Adrenal gland (tissue), 5 donors: Measurements from ENCODE around the gene DNTT.

Source experiments
- POLR2A ChIP-seq, 2 donors: fragments of 450-650 bp; IDR thresholded peaks; one replicate each; pipeline ENCODE4 v1.6.1; 2017; ENCODE audit warnings: antibody characterized with exemption in 2 of 2, mild to moderate bottlenecking in 2 of 2, moderate library complexity in 1 of 2
- TF ChIP-seq, protein P1 (sequence below), 6 experiments: fragments of 450-650 bp in 4 of 6; fragments of 200-600 bp in 2 of 6; sonication (generic) in 1 of 6; IDR thresholded peaks; 1 replicate in 5 of 6; 2 replicates in 1 of 6; pipeline versions ENCODE4 v1.5.1 to v1.8.0; 2016 to 2021; ENCODE audit warnings: antibody characterized with exemption in 6 of 6, mild to moderate bottlenecking in 2 of 6, moderate library complexity in 1 of 6
- donor health status: DM: no; HTN: no; CAD: no.

DNA sequence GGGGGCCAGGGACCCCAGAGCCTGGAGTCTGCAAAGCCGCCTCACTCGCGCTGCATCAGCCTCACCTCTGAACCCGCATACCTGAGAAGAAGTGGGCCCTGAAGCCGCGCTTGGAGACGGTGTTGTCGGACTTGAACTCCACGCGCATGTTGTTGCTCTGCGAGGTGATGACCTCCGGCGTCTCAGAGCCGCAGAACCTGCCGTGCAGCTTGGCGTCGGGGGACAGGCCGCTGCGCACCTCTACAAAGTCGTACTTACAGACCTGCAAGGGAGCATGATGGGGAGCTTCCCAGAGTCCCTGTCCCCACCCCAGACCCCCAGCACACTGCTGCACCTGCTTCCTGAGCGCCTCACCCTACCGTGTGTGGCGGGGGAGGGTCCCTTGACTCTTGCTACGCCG lies 80.3 kb downstream of the DNTT start:
- TF ChIP-seq, protein P1, sequence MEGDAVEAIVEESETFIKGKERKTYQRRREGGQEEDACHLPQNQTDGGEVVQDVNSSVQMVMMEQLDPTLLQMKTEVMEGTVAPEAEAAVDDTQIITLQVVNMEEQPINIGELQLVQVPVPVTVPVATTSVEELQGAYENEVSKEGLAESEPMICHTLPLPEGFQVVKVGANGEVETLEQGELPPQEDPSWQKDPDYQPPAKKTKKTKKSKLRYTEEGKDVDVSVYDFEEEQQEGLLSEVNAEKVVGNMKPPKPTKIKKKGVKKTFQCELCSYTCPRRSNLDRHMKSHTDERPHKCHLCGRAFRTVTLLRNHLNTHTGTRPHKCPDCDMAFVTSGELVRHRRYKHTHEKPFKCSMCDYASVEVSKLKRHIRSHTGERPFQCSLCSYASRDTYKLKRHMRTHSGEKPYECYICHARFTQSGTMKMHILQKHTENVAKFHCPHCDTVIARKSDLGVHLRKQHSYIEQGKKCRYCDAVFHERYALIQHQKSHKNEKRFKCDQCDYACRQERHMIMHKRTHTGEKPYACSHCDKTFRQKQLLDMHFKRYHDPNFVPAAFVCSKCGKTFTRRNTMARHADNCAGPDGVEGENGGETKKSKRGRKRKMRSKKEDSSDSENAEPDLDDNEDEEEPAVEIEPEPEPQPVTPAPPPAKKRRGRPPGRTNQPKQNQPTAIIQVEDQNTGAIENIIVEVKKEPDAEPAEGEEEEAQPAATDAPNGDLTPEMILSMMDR (IDR thresholded peaks at IDR 0.05) = no peak
- TF ChIP-seq POLR2A (IDR thresholded peaks at IDR 0.05) = no peak
